H1 (cell line): ENCODE measurements around the gene MOK. TPM values are rescaled to one million over a fixed set of nuclear protein-coding genes. Genes with fewer than 3 reads are reported as not detected.

ENCODE experiments used
- CTCF ChIA-PET: fragments of 300-600 bp; sonication (Branson Sonifier 250); formaldehyde crosslinking; loops from one replicate; lab custom pipeline; 2021; ENCODE audit not compliant: partially characterized antibody; lab: Charles Lee
- POLR2A ChIA-PET: fragments of 300-600 bp; sonication (Branson Sonifier 250); formaldehyde crosslinking; loops from one replicate; lab custom pipeline; 2021; ENCODE audit warnings: inconsistent platforms; ENCODE audit not compliant: partially characterized antibody; lab: Charles Lee
- DNase-seq, 2 experiments: peaks; one replicate each; pipeline versions ENCODE4 v3.0.0 to v3.0.0-alpha.2; 2010 to 2022; ENCODE audit warnings: low spot score in 2 of 2, low read depth in 1 of 2, mixed read lengths in 1 of 2
- FAIRE-seq: peaks from 2 replicates; lab custom pipeline; 2011; peaks lifted over from hg19 to GRCh38; lab: Jason Lieb, UNC
- H2AFZ ChIP-seq: 2 replicates; pipeline ENCODE4 v1.8.1; 2012; ENCODE audit warnings: low read length, inconsistent platforms
- H2AK5ac ChIP-seq: 2 replicates; pipeline ENCODE4 v1.6.1; 2013; ENCODE audit warnings: low read depth, low read length
- H2BK120ac ChIP-seq: replicated peaks from 2 replicates; pipeline ENCODE3; 2013; ENCODE audit warnings: low read depth, low read length, inconsistent platforms
- H2BK12ac ChIP-seq: 2 replicates; pipeline ENCODE4 v1.6.1; 2013; ENCODE audit warnings: low read depth, low read length
- H2BK15ac ChIP-seq: 2 replicates; pipeline ENCODE4 v1.6.1; 2013; ENCODE audit warnings: low read length
- H2BK20ac ChIP-seq: 2 replicates; pipeline ENCODE4 v1.6.1; 2013; ENCODE audit warnings: low read length
- H2BK5ac ChIP-seq: 2 replicates; pipeline ENCODE4 v1.6.1; 2013; ENCODE audit warnings: low read depth, low read length
- H3K14ac ChIP-seq: 2 replicates; pipeline ENCODE4 v1.6.1; 2013; ENCODE audit warnings: inconsistent platforms; ENCODE audit not compliant: insufficient read length
- H3K18ac ChIP-seq: 2 replicates; pipeline ENCODE4 v1.6.1; 2013; ENCODE audit warnings: low read length; ENCODE audit errors: extremely low read depth
- H3K23ac ChIP-seq: 2 replicates; pipeline ENCODE4 v1.6.1; 2013; ENCODE audit warnings: inconsistent platforms; ENCODE audit not compliant: insufficient read length
- H3K23me2 ChIP-seq: 2 replicates; pipeline ENCODE4 v1.6.1; 2013; ENCODE audit warnings: low read depth, low read length
- H3K27ac ChIP-seq: 2 replicates; pipeline ENCODE4 v1.6.1; 2011; ENCODE audit warnings: low read depth, low read length, inconsistent platforms
- H3K27me3 ChIP-seq, 4 experiments: replicated peaks in 1 of 4; 1 replicate in 1 of 4; 2 replicates in 3 of 4; pipeline versions ENCODE4 v1.6.1 to v1.8.1; 2011 to 2013; ENCODE audit warnings: low read length in 3 of 4, mild to moderate bottlenecking in 3 of 4, inconsistent platforms in 2 of 4, mixed read lengths in 2 of 4, moderate library complexity in 1 of 4; ENCODE audit not compliant: control insufficient read depth in 3 of 4, insufficient read depth in 3 of 4; ENCODE audit errors: extremely low read depth in 1 of 4
- H3K36me3 ChIP-seq, 4 experiments: 2 replicates each; pipeline versions ENCODE4 v1.6.1 to v1.8.1; 2011 to 2013; ENCODE audit warnings: mild to moderate bottlenecking in 4 of 4, low read length in 3 of 4, moderate library complexity in 2 of 4, control low read depth in 1 of 4, inconsistent platforms in 1 of 4; ENCODE audit not compliant: insufficient read depth in 4 of 4, control insufficient read depth in 2 of 4
- H3K4ac ChIP-seq: replicated peaks from 2 replicates; pipeline ENCODE3; 2013; ENCODE audit warnings: low read length, low read depth, mixed read lengths, inconsistent platforms; ENCODE audit not compliant: insufficient read length
- H3K4me1 ChIP-seq, 4 experiments: replicated peaks in 1 of 4; 1 replicate in 1 of 4; 2 replicates in 3 of 4; pipeline versions ENCODE4 v1.6.1 to v1.8.1; 2011 to 2013; ENCODE audit warnings: low read length in 3 of 4, inconsistent platforms in 2 of 4, mixed read lengths in 1 of 4; ENCODE audit not compliant: insufficient read depth in 4 of 4, control insufficient read depth in 3 of 4
- H3K4me2 ChIP-seq, 2 experiments: 2 replicates each; pipeline versions ENCODE4 v1.6.1 to v1.8.1; 2011 to 2013; ENCODE audit warnings: low read depth in 2 of 2, low read length in 2 of 2, control low read depth in 1 of 2, inconsistent platforms in 1 of 2, mild to moderate bottlenecking in 1 of 2; ENCODE audit not compliant: insufficient read depth in 1 of 2
- H3K4me3 ChIP-seq, 4 experiments: fragments of 200-600, 300-600 bp in 1 of 4; sonication (generic), shearing (Covaris generic), sonication (Bioruptor Twin) in 1 of 4; 2 replicates each; pipeline versions ENCODE4 v1.5.1 to v1.8.1; 2011 to 2016; ENCODE audit warnings: low read length in 4 of 4, low read depth in 3 of 4, control low read depth in 2 of 4, inconsistent platforms in 2 of 4, mild to moderate bottlenecking in 2 of 4, mixed read lengths in 1 of 4, moderate library complexity in 1 of 4; ENCODE audit not compliant: insufficient read depth in 2 of 4; ENCODE audit errors: extremely low read depth in 1 of 4
- H3K56ac ChIP-seq: replicated peaks from 2 replicates; pipeline ENCODE3; 2013; ENCODE audit warnings: low read depth, mild to moderate bottlenecking, mixed read lengths, low read length, inconsistent platforms; ENCODE audit not compliant: insufficient read length
- H3K79me1 ChIP-seq: 2 replicates; pipeline ENCODE4 v1.6.1; 2013; ENCODE audit warnings: low read depth, low read length, control low read depth
- H3K79me2 ChIP-seq, 2 experiments: 2 replicates each; pipeline versions ENCODE4 v1.6.1 to v1.8.1; 2012 to 2013; ENCODE audit warnings: low read length in 2 of 2, mild to moderate bottlenecking in 2 of 2, inconsistent platforms in 1 of 2; ENCODE audit not compliant: insufficient read depth in 2 of 2, control insufficient read depth in 1 of 2
- H3K9ac ChIP-seq, 4 experiments: replicated peaks in 1 of 4; 1 replicate in 1 of 4; 2 replicates in 3 of 4; pipeline versions ENCODE4 v1.6.1 to v1.8.1; 2011 to 2013; ENCODE audit warnings: low read depth in 3 of 4, low read length in 3 of 4, control low read depth in 2 of 4, mild to moderate bottlenecking in 2 of 4, moderate library complexity in 2 of 4, inconsistent platforms in 1 of 4; ENCODE audit errors: extremely low read depth in 1 of 4
- H3K9me3 ChIP-seq, 2 experiments: 2 replicates each; pipeline versions ENCODE4 v1.6.1 to v1.8.1; 2012 to 2013; ENCODE audit warnings: mild to moderate bottlenecking in 2 of 2, moderate library complexity in 2 of 2, control low read depth in 1 of 2, inconsistent platforms in 1 of 2, low read depth in 1 of 2, low read length in 1 of 2, mixed read lengths in 1 of 2; ENCODE audit not compliant: insufficient read depth in 2 of 2
- H4K20me1 ChIP-seq, 2 experiments: replicated peaks in 1 of 2; 2 replicates each; pipeline versions ENCODE3 to v1.8.1; 2011 to 2013; ENCODE audit warnings: inconsistent platforms in 2 of 2, low read length in 2 of 2, mild to moderate bottlenecking in 1 of 2; ENCODE audit not compliant: insufficient read depth in 2 of 2, control insufficient read depth in 1 of 2
- H4K5ac ChIP-seq: 2 replicates; pipeline ENCODE4 v1.6.1; 2013; ENCODE audit warnings: low read length, low read depth, mixed read lengths, inconsistent platforms; ENCODE audit not compliant: insufficient read length
- H4K8ac ChIP-seq: 2 replicates; pipeline ENCODE4 v1.8.0; 2013; ENCODE audit warnings: mild to moderate bottlenecking, moderate library complexity, low read length, inconsistent platforms; ENCODE audit not compliant: insufficient read depth; ENCODE audit errors: extremely low read depth
- H4K91ac ChIP-seq: replicated peaks from 2 replicates; pipeline ENCODE3; 2013; ENCODE audit warnings: low read length, mixed read lengths, inconsistent platforms; ENCODE audit not compliant: insufficient read length
- BACH1 ChIP-seq: IDR thresholded peaks from 2 replicates; pipeline ENCODE4 v1.6.1; 2012; ENCODE audit warnings: low read length, improper control_type of control experiment
- BCL11A ChIP-seq, 2 experiments: IDR thresholded peaks; one replicate each; pipeline ENCODE4 v1.6.1; 2011; ENCODE audit warnings: low read depth in 2 of 2, low read length in 2 of 2, mild to moderate bottlenecking in 2 of 2
- CTBP2 ChIP-seq: IDR thresholded peaks from 2 replicates; pipeline ENCODE4 v1.7.0; 2011; ENCODE audit warnings: borderline replicate concordance, mild to moderate bottlenecking, moderate library complexity, mixed read lengths, low read length; ENCODE audit not compliant: insufficient read depth, insufficient read length
- E2F6 ChIP-seq: IDR thresholded peaks from 2 replicates; pipeline ENCODE4 v1.6.1; 2012; ENCODE audit warnings: inconsistent platforms
- EGR1 ChIP-seq: IDR thresholded peaks from 2 replicates; pipeline ENCODE4 v1.6.1; 2011; ENCODE audit warnings: low read depth, low read length, borderline replicate concordance
- KDM4A ChIP-seq: IDR thresholded peaks from one replicate; pipeline ENCODE4 v1.7.1; 2012; ENCODE audit warnings: low read depth, mild to moderate bottlenecking, moderate library complexity, low read length, inconsistent platforms; ENCODE audit not compliant: severe bottlenecking
- RXRA ChIP-seq: IDR thresholded peaks from 2 replicates; pipeline ENCODE4 v1.6.1; 2011; ENCODE audit warnings: low read depth, mild to moderate bottlenecking, low read length, moderate library complexity; ENCODE audit not compliant: insufficient read depth
- SIRT6 ChIP-seq: IDR thresholded peaks from one replicate; pipeline ENCODE4 v1.7.1; 2012; ENCODE audit warnings: low read length, inconsistent platforms
- SP1 ChIP-seq: IDR thresholded peaks from 2 replicates; pipeline ENCODE4 v1.6.1; 2011; ENCODE audit warnings: low read depth, low read length
- SP2 ChIP-seq: IDR thresholded peaks from 2 replicates; pipeline ENCODE4 v1.6.1; 2012; ENCODE audit warnings: mild to moderate bottlenecking, low read length, inconsistent platforms
- SP4 ChIP-seq: IDR thresholded peaks from 2 replicates; pipeline ENCODE4 v1.6.1; 2012; ENCODE audit warnings: low read length, inconsistent platforms
- SRF ChIP-seq: IDR thresholded peaks from 2 replicates; pipeline ENCODE4 v1.6.1; 2011; ENCODE audit warnings: mild to moderate bottlenecking, low read depth, low read length, moderate library complexity
- TAF7 ChIP-seq: optimal IDR thresholded peaks from 2 replicates; pipeline ENCODE3; 2011; ENCODE audit warnings: low read depth, mild to moderate bottlenecking, inconsistent platforms, low read length, moderate library complexity, borderline replicate concordance
- WGBS, 2 experiments: shearing (Covaris generic) in 1 of 2; methylation state at CpG; one replicate each; pipeline versions ENCODE4 v1.1.6 to v1.1.7; 2013 to 2015; ENCODE audit warnings: low lambda C conversion rate in 2 of 2, mixed read lengths in 2 of 2, inconsistent platforms in 1 of 2, low coverage in 1 of 2, missing lambda C conversion rate in 1 of 2; ENCODE audit not compliant: insufficient replicate concordance in 2 of 2, insufficient coverage in 1 of 2, insufficient read length in 1 of 2; ENCODE audit errors: extremely low coverage in 1 of 2, missing lambda C conversion rate in 1 of 2; 5-methylcytosine and 5-hydroxymethylcytosine counted together
- polyA plus RNA-seq, 7 experiments: library from polyadenylated mRNA; depleted of rRNA in 3 of 7; stranded (reverse) in 5 of 7; unstranded in 2 of 7; fragments of >200 nt in 5 of 7; fragments of 200-250 nt in 2 of 7; gene quantifications; 1 replicate in 5 of 7; 2 replicates in 1 of 7; 4 replicates in 1 of 7; pipeline versions ENCODE4 v1.2.1 to v1.2.3, GENCODE V29; 2011 to 2013; ENCODE audit warnings: missing spikeins in 2 of 7, mixed read lengths in 2 of 7
- total RNA-seq: library from RNA; stranded (reverse); fragmentation: NEBNext Ultra II Directional; extraction: Animal tissue kit (Norgen Biotek cat#: 25700); gene quantifications from 2 replicates; pipeline ENCODE4 v1.2.1, GENCODE V29; 2021

The MOK gene
- total and polyA plus RNA-seq, 2 of the 8 experiments (the other 6 are each of a cell fraction or from before 2014, with no cell fraction given): 2.1 to 2.5 TPM

GRCh38 chr14:102235275-102235897 is 69.6 kb downstream of the MOK start:
- H4K5ac ChIP-seq: no peak overlapping the region
- peak overlapping the region; percentile 60; the same call in 1 of the 2 replicates for H2AFZ ChIP-seq
- H4K8ac ChIP-seq: no peak overlapping the region
- H3K27me3 ChIP-seq: no peaks in the 10 kb centered on the region
- no peak overlapping the region for H3K9ac ChIP-seq
- H3K23me2 ChIP-seq: 0 out of 2 replicates have a peak, but pooled peaks cover 2% of the 10 kb centered on the region
- no peaks in the 10 kb centered on the region for H3K36me3 ChIP-seq
- H3K23ac ChIP-seq: no peak overlapping the region
- no peak overlapping the region for H2BK20ac ChIP-seq
- no peak overlapping the region for H2BK12ac ChIP-seq
- DNase-seq: peak; percentile 53 to 92
- no peak overlapping the region for H2BK15ac ChIP-seq
- no peak overlapping the region for H3K4me3 ChIP-seq
- no peak overlapping the region for H3K27ac ChIP-seq
- no peak overlapping the region for H3K4me2 ChIP-seq
- no peak overlapping the region for H3K4ac ChIP-seq
- H3K79me2 ChIP-seq: no peaks in the 10 kb centered on the region
- H2BK120ac ChIP-seq: no peak overlapping the region
- no peaks in the 10 kb centered on the region for H3K79me1 ChIP-seq
- H3K18ac ChIP-seq: no peak overlapping the region
- H2BK5ac ChIP-seq: no peak overlapping the region
- no peak overlapping the region for H3K14ac ChIP-seq
- 49% methylated on average over 19 of the region's 19 CpGs; no CpG with 5 or more reads in 1 of the 2 experiments for WGBS, 2 experiments
- CTCF ChIA-PET: interaction anchor here (0.9 to 2.4 kb wide), 10 partner anchors 18 to 185 kb away, joined by 3 to 22 read pairs (median 4); no protein-coding TSS in a partner anchor
- peak; percentile 74 for FAIRE-seq
- no peak overlapping the region for H4K91ac ChIP-seq
- H3K9me3 ChIP-seq: peaks cover under 1 to 4% of the 10 kb centered on the region in 2 experiments; a peak in 1 of 4 replicates
- no peaks in the 10 kb centered on the region for H4K20me1 ChIP-seq
- no peak overlapping the region for H3K56ac ChIP-seq
- POLR2A ChIA-PET: interaction anchor here (0.6 to 1.0 kb wide), 3 partner anchors 38 to 81 kb away, joined by 4 to 5 read pairs (median 4); no protein-coding TSS in a partner anchor
- H3K4me1 ChIP-seq: peaks cover 0 to 6% (median 2%) of the 10 kb centered on the region in 4 experiments; a peak in 4 of 7 replicates
- H2AK5ac ChIP-seq: no peak overlapping the region
- TF ChIP-seq E2F6 (no peak), SP1 (0 out of 2 replicates have a peak, but pooled peaks have one; percentile 45), BACH1 (no peak), TAF7 (no peak), BCL11A (IDR thresholded peaks at IDR 0.05; ENCODE audit: low read depth in 2 of 2, low read length in 2 of 2) (no peak), SP2 (no peak), KDM4A (no peak), CTBP2 (no peak), SIRT6 (no peak), EGR1 (no peak), RXRA (no peak), SP4 (no peak), SRF (0 out of 2 replicates have a peak, but pooled peaks have one; percentile 20)
